Astrocyte (in vitro differentiated cells and primary cell): Measurements from ENCODE around the gene OLA1. TPM values are rescaled to one million over a fixed set of nuclear protein-coding genes. Genes with fewer than 3 reads are reported as not detected.

Experiments used
- DNase-seq: peaks from one replicate; pipeline ENCODE4 v3.0.0-alpha.2; 2010; ENCODE audit warnings: low read depth
- FAIRE-seq: peaks from 2 replicates; lab custom pipeline; 2011; peaks lifted over from hg19 to GRCh38; lab: Jason Lieb, UNC
- H2AFZ ChIP-seq: 2 replicates; pipeline ENCODE4 v1.6.0; 2012; ENCODE audit warnings: low read depth, low read length, inconsistent platforms
- H3K27ac ChIP-seq: 2 replicates; pipeline ENCODE4 v1.5.1; 2011; ENCODE audit warnings: low read depth, low read length, inconsistent platforms
- H3K27me3 ChIP-seq: 2 replicates; pipeline ENCODE4 v1.6.0; 2011; ENCODE audit warnings: low read length, inconsistent platforms; ENCODE audit not compliant: insufficient read depth
- H3K36me3 ChIP-seq: 2 replicates; pipeline ENCODE4 v1.5.1; 2011; ENCODE audit warnings: low read length, inconsistent platforms; ENCODE audit not compliant: insufficient read depth
- H3K4me1 ChIP-seq: 2 replicates; pipeline ENCODE4 v1.5.1; 2011; ENCODE audit warnings: low read length, inconsistent platforms; ENCODE audit not compliant: insufficient read depth
- H3K4me2 ChIP-seq: 2 replicates; pipeline ENCODE4 v1.6.0; 2012; ENCODE audit warnings: low read length, inconsistent platforms
- H3K4me3 ChIP-seq: 2 replicates; pipeline ENCODE4 v1.5.1; 2011; ENCODE audit warnings: low read depth, mild to moderate bottlenecking, low read length, inconsistent platforms; ENCODE audit not compliant: insufficient read depth
- H3K79me2 ChIP-seq: 2 replicates; pipeline ENCODE4 v1.6.0; 2012; ENCODE audit warnings: mild to moderate bottlenecking, low read length, inconsistent platforms; ENCODE audit not compliant: insufficient read depth
- H3K9ac ChIP-seq: 2 replicates; pipeline ENCODE4 v1.6.0; 2012; ENCODE audit warnings: mild to moderate bottlenecking, low read length, inconsistent platforms
- H3K9me3 ChIP-seq: 2 replicates; pipeline ENCODE4 v1.5.1; 2012; ENCODE audit warnings: low read depth, mild to moderate bottlenecking, low read length, inconsistent platforms; ENCODE audit not compliant: insufficient read depth
- H4K20me1 ChIP-seq: 2 replicates; pipeline ENCODE4 v1.6.0; 2012; ENCODE audit warnings: low read length, inconsistent platforms; ENCODE audit not compliant: insufficient read depth
- H3K27ac Mint-ChIP-seq: one replicate; pipeline ENCODE4 v1.8.0; 2021; ENCODE audit warnings: mild to moderate bottlenecking, mixed read lengths; ENCODE audit not compliant: unreplicated experiment
- H3K27me3 Mint-ChIP-seq: one replicate; pipeline ENCODE4 v1.8.0; 2021; ENCODE audit warnings: low read depth, mixed read lengths; ENCODE audit not compliant: unreplicated experiment
- H3K36me3 Mint-ChIP-seq: one replicate; pipeline ENCODE4 v1.8.0; 2021; ENCODE audit warnings: low read depth, mixed read lengths; ENCODE audit not compliant: unreplicated experiment
- H3K4me1 Mint-ChIP-seq: one replicate; pipeline ENCODE4 v1.8.0; 2021; ENCODE audit warnings: low read depth, mixed read lengths; ENCODE audit not compliant: unreplicated experiment
- H3K4me3 Mint-ChIP-seq: one replicate; pipeline ENCODE4 v1.8.0; 2021; ENCODE audit warnings: mild to moderate bottlenecking, moderate library complexity, mixed read lengths; ENCODE audit not compliant: unreplicated experiment
- H3K9me3 Mint-ChIP-seq: one replicate; pipeline ENCODE4 v1.8.0; 2021; ENCODE audit warnings: mild to moderate bottlenecking, mixed read lengths; ENCODE audit not compliant: unreplicated experiment
- EZH2 ChIP-seq: IDR thresholded peaks from 2 replicates; pipeline ENCODE4 v1.6.1; 2012; ENCODE audit warnings: mild to moderate bottlenecking, low read length, inconsistent platforms; ENCODE audit not compliant: insufficient read depth
- total RNA-seq: library from RNA; stranded (reverse); gene quantifications from 2 replicates; pipeline ENCODE4 v1.2.1, GENCODE V29; 2021
- TF ChIP-seq, protein P1 (sequence below): IDR thresholded peaks from 2 replicates; pipeline ENCODE4 v1.5.1; 2011; ENCODE audit warnings: low read depth, mild to moderate bottlenecking, inconsistent platforms, low read length, moderate library complexity; ENCODE audit not compliant: insufficient read depth

The OLA1 gene
- total RNA-seq, 1 donor from 2014 or later, result 104 TPM

DNA sequence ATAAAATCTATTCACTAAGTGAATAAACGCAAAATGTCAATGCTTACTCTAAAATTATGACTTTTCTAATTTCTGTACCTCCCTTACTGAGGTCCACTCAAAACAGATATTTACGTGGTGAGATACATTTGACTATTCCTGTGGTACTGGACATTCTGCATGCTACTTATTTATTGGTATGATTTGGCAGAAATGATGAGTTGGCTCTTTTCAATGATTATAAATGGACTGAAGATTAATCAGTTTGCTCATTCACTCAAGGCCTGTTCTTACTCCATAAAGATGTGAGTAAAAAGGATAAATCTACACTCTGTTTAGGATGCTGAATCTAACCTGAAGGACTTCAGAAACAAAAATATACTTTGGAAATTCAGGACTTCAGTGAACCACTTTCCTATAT, 98.8 kb downstream of the OLA1 start:
- Histone ChIP-seq H3K4me1 (peaks cover 3% of the 10 kb centered on the region), H3K27me3 (no peaks in the 10 kb centered on the region), H2AFZ (no peak overlapping the region), H3K4me3 (no peak overlapping the region), H3K79me2 (peaks cover 24% of the 10 kb centered on the region), H3K27ac (no peak overlapping the region), H3K4me2 (no peak overlapping the region), H3K36me3 (no peaks in the 10 kb centered on the region), H4K20me1 (peaks cover 29% of the 10 kb centered on the region), H3K9me3 (no peaks in the 10 kb centered on the region), H3K9ac (no peak overlapping the region)
- DNase-seq, result no peak
- H3K9me3 Mint-ChIP-seq, result no peaks in the 10 kb centered on the region
- TF ChIP-seq, protein P1, sequence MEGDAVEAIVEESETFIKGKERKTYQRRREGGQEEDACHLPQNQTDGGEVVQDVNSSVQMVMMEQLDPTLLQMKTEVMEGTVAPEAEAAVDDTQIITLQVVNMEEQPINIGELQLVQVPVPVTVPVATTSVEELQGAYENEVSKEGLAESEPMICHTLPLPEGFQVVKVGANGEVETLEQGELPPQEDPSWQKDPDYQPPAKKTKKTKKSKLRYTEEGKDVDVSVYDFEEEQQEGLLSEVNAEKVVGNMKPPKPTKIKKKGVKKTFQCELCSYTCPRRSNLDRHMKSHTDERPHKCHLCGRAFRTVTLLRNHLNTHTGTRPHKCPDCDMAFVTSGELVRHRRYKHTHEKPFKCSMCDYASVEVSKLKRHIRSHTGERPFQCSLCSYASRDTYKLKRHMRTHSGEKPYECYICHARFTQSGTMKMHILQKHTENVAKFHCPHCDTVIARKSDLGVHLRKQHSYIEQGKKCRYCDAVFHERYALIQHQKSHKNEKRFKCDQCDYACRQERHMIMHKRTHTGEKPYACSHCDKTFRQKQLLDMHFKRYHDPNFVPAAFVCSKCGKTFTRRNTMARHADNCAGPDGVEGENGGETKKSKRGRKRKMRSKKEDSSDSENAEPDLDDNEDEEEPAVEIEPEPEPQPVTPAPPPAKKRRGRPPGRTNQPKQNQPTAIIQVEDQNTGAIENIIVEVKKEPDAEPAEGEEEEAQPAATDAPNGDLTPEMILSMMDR, result no peak
- no peak for TF ChIP-seq EZH2
- peaks cover 8% of the 10 kb centered on the region for H3K4me1 Mint-ChIP-seq
- FAIRE-seq, result no peak
- H3K27ac Mint-ChIP-seq, result no peak overlapping the region
- no peaks in the 10 kb centered on the region for H3K27me3 Mint-ChIP-seq
- H3K36me3 Mint-ChIP-seq, result no peaks in the 10 kb centered on the region
- no peak overlapping the region for H3K4me3 Mint-ChIP-seq

DNA sequence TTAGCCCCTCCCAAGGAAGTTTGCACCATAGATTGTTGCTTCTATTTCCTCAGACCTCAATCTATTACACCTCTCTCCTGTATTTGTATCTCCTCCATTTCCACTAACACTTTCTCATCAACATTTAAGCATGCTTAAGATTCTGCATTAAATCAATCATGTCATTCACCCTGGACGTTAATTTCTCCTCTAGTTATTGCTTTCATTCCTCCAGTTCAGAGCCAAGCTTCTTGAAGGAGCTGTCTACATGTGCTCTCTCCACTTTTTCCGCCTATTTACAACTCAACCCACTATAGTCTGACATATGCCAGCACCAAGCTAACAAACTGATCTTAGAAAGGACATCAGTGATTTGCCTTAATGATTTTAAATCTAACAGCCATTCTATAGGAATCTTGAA, 99.5 kb downstream of the OLA1 start:
- no peak overlapping the region for H3K27ac Mint-ChIP-seq
- no peak for DNase-seq

DNA sequence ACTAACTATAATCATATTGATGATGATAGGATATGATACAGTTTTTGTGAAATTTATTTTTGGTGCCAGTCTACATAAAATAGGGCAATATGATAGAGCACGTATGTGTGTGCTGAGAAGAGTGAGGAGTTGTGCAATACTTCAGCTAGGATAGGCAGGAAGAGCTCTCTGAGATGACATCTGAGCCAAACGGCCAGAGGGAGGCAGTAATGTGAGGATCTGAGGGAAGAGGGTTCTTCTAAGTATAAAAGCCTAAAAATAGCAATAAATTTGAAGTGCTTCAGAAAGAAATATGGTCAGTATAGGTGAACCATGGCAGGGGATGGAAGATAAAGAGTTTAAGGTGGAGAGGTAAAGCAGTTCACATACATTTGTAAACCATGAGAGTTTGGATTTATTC, 102.5 kb downstream of the OLA1 start:
- Histone ChIP-seq H3K4me2 (no peak overlapping the region), H3K36me3 (no peaks in the 10 kb centered on the region), H3K4me1 (no peaks in the 10 kb centered on the region), H3K27me3 (no peaks in the 10 kb centered on the region), H3K9ac (no peak overlapping the region), H2AFZ (no peak overlapping the region), H3K9me3 (no peaks in the 10 kb centered on the region), H4K20me1 (peaks cover 27% of the 10 kb centered on the region), H3K79me2 (peaks cover 17% of the 10 kb centered on the region), H3K4me3 (no peak overlapping the region), H3K27ac (no peak overlapping the region)
- Mint-ChIP-seq H3K36me3 (no peaks in the 10 kb centered on the region), H3K4me1 (no peaks in the 10 kb centered on the region), H3K4me3 (no peak overlapping the region), H3K27me3 (no peaks in the 10 kb centered on the region), H3K9me3 (no peaks in the 10 kb centered on the region), H3K27ac (no peak overlapping the region)
- TF ChIP-seq, protein P1, result no peak
- no peak for TF ChIP-seq EZH2
- no peak for FAIRE-seq
- DNase-seq, result no peak

More for the DNA sequence above, 99.5 kb downstream of the OLA1 start:
- Mint-ChIP-seq H3K9me3 (no peaks in the 10 kb centered on the region), H3K36me3 (no peaks in the 10 kb centered on the region), H3K4me1 (peaks cover 3% of the 10 kb centered on the region), H3K4me3 (no peak overlapping the region), H3K27me3 (no peaks in the 10 kb centered on the region)
- Histone ChIP-seq H3K4me3 (no peak overlapping the region), H3K79me2 (peaks cover 26% of the 10 kb centered on the region), H2AFZ (no peak overlapping the region), H3K4me1 (peaks cover under 1% of the 10 kb centered on the region), H3K27ac (no peak overlapping the region), H3K9ac (no peak overlapping the region), H3K36me3 (no peaks in the 10 kb centered on the region), H4K20me1 (peaks cover 26% of the 10 kb centered on the region), H3K9me3 (no peaks in the 10 kb centered on the region), H3K27me3 (no peaks in the 10 kb centered on the region), H3K4me2 (no peak overlapping the region)
- no peak for FAIRE-seq
- no peak for TF ChIP-seq EZH2
- TF ChIP-seq, protein P1, result no peak
